HG02798 (cell line): ENCODE measurements around the gene ZNF132.
"Not testable (repeated sequence)": the region's sequence is repeated elsewhere in the genome, so short reads cannot be mapped to it uniquely, and the experiment has no call there.

Experiments used
- ATAC-seq: cut with Tn5 transposase; IDR thresholded peaks from one replicate; pipeline ENCODE4 v1.9.1; 2021; ENCODE audit warnings: mild to moderate bottlenecking; ENCODE audit not compliant: unreplicated experiment, poor library complexity

ZNF132 gene

DNA sequence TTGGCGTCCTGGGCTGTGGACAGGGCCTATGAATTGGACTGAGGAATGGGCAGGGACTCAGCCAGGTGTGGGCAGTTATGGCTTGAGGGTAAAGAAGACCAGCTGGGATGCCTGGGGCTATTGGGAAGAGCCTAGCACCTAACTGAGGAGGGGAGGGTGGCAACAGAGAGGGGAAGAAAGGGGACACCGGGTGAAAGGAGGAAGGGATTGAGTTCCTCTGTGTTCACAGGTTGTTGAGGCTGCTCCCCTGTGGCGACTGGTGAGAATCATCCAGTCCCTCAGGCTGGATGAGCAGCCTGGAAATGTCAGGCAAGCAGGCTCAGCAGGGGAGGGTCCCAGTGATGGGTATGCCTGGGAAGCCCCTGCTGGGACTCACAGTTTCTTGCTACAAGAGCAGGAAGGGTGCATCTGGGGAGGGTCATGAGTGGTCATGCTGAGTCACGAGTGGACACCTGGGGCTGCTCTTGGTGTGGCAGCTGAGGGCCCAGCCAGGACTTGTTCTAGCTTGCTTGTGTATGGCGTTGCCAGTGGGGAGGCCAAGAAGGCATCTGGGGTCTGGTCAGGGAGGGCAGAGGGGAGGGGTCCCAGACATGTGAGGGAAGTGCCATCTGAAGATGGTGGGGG, 28.4 kb upstream of the ZNF132 start:
- no peak for ATAC-seq

GRCh38 chr19:58466760-58467589, 27.0 kb upstream of the ZNF132 start, which contains the start of gene ZNF324:
ZNF324 (plus strand) TSS chr19:58467080; CDS start chr19:58469186, 2,106 bp downstream.
- peak; percentile 96 for ATAC-seq

DNA sequence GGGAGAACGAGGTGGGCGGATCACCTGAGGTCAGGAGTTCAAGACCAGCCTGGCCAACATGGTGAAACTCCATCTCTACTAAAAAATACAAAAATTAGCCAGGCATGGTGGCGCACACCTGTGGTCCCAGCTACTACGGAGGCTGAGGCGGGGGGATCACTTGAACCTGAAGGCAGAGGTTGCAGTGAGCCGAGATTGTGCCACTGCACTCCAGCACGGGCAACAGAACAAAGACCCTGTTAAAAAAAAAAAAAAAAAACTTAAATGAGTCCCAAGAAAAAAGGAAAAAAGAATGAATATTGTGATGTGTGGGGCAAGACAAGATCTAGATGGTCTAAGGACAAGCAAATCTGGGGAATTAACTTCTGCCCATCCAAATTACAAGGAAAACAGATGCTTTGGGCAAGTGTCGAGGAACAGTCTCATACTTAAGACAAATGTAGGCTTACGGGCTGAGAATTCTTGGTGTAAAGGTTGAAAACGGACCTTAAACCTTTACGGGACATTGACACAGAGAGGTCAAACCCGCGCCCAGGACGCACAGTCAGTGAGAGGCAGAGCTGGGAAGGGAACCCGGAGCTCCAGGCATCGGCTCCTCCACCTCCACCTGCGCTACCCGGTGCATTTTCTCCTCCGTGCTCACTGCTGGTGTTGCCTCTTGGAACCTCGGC, 26.3 kb upstream of the ZNF132 start:
- peak; percentile 16 for ATAC-seq

GRCh38 chr19:58460039-58460438, 20.1 kb upstream of the ZNF132 start:
- ATAC-seq, result no peak

GRCh38 chr19:58456111-58456510, 16.2 kb upstream of the ZNF132 start:
- no peak for ATAC-seq

DNA sequence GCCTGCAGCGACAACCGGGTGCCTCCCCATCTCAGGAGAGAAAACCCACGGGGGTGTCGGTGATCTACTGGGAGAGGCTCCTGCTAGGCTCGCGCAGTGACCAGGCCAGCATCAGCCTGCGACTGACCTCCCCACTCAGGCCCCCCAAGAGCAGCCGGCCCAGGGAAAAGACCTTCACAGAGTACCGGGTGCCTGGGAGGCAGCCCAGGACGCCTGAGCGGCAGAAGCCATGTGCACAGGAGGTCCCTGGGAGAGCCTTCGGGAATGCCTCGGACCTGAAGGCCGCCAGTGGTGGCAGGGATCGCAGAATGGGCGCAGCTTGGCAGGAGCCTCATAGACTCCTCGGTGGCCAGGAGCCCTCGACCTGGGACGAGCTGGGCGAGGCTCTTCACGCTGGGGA, 15.4 kb upstream of the ZNF132 start:
- ATAC-seq, result no peak

DNA sequence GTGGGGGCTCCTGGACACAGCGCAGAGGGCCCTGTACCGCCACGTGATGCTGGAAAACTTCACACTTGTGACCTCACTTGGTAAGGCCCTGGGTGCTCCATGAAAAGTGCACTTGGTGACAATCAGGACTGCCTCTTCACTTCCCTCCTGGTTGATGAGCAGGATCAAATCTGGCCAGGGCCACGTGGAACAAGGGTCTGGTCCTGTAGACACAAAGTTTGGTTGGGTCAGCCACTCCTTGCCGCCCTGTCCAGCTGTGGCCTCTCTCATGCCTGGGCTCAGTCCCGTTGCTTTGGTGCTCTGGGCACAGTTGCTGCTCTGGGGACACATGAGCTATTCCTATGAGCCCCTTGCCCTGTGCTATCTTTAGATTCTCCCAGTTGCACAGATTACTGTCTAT, 13.8 kb upstream of the ZNF132 start:
- no peak for ATAC-seq

DNA sequence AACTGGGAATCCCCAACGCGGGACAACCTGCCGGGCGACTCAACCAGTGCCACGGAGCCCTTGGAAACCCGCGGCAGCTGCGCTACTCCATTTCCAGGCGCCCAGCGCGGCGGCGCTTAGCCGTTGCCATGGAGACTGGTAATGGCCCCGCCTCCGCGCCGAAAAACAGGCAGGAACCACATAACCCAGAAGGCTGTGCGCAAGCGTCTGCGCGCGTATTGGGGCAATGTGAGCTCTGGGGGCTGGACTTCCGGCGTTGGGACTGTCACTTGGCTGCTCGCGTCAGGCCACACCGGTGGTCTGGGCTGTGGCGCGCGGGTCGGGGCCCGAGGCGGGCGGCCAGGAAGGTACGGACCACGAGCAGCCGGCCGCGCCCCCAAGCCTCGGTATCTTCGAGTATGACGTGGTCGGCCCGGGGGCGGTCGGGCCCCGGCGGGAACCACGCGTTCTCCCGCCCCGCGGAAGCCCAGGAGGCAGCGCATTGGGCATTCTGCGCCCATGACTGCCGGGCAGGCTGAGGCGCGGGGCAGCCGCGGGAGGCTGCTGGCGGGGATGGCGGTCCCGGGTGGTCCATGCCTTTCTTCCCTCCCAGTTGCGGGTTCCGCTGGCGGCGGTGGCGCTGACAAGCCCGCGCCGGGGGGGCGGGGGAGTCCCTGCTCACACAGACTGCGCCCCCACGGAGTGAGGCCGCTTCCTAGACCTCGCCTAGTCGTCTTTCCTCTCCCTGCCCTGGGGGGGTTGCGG, 11.6 kb upstream of the ZNF132 start, which contains the start of gene ZNF324B:
TSS of gene ZNF324B (plus strand) at position 265 of the 744 bp plus-strand sequence. CDS start 2,080 bp downstream, outside the sequence.
- peak; percentile 97 for ATAC-seq

- ATAC-seq, result no peak
Observed at GRCh38 chr19:58450856-58451357, 11.0 kb upstream of the ZNF132 start.

GRCh38 chr19:58449980-58450379, 10.0 kb upstream of the ZNF132 start:
- ATAC-seq, result not testable (repeated sequence)

GRCh38 chr19:58448860-58449259, 8.9 kb upstream of the ZNF132 start:
- ATAC-seq, result not testable (repeated sequence)

DNA sequence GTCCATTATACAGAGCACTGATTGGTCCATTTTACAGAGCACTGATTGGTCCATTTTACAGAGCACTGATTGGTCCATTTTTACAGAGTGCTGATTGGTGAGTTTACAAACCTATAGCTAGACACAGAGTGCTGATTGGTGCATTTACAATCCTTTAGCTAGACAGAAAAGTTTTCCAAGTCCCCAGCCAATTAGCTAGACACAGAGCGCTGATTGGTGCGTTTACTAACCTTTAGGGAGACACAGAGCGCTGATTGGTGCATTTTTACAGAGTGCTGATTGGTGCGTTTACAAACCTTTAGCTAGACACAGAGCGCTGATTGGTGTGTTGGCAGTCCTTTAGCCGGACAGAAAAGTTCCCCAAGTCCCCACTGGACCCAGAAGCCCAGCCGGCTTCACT, 3.0 kb upstream of the ZNF132 start:
- not testable (repeated sequence) for ATAC-seq

DNA sequence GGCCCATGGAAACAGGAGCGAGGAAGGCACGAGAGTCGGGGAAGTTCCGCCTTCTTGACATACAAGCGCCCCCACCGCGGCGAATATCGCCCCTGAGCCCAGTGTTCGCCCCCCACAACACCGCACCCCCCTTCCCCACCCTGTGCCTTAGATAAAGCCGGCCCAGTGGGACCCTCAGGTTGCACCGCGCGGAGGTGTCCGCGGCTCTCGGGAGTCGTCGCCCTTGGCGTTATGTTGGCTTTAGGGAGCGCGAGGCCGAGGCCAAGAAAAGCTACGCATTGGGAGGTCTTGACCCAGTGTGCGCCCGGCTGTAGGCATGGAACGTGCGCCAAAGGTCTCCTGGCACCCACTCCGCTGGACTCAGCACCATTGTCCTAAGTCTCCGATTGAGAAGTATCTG, 603 bp upstream of the ZNF132 start:
- ATAC-seq, result no peak

- ATAC-seq, result no peak
Observed at GRCh38 chr19:58434217-58434616, 5.7 kb downstream of the ZNF132 start.

- no peak for ATAC-seq
Observed at GRCh38 chr19:58429745-58430144, 10.2 kb downstream of the ZNF132 start.

DNA sequence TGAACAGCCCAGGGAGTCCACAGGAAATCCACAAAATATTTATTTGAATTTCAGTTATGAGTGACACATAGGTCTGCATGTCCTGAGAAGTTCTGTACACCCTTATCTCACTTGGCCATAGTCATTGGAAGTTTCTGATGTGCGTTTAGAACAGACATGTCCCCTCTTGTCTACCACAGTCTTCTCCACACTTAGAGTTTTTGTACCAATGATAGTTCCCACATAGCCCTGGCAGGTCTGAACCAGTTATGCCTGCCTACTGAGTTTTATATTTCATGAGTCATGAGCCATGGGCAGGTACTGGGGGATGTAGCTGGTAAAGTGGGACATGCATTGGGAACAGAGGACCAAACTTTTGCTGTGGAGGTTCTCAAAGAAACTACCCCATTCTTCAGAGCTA, 11.3 kb downstream of the ZNF132 start:
- no peak for ATAC-seq

DNA sequence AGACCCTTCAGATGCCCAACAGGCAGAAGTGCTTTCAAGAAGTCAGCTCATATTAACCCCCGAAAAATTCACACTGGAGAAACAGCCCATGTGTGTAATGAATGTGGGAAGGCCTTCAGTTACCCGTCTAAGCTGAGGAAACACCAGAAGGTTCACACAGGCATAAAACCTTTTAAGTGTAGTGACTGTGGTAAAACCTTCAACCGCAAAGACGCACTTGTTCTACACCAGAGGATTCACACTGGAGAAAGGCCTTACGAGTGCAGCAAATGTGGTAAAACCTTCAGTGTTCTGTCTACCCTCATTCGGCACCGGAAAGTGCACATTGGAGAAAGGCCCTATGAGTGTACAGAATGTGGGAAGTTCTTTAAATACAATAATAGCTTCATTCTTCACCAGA, 22.9 kb downstream of the ZNF132 start:
- ATAC-seq, result no peak

DNA sequence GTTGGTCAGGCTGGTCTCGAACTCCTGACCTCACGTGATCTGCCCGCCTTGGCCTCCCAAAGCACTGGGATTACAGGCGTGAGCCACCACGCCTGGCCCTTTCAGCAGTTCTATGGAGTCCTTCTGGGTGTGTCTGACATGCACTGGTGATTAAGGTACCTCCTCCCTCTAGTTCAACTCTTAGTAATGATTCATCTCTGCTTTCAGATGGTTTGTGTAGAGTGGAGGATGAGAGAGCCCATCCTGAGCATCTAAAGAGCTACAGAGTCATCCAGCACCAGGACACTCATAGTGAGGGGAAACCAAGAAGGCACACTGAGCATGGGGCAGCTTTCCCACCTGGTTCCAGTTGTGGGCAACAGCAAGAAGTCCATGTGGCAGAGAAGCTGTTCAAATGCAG, 23.3 kb downstream of the ZNF132 start:
- ATAC-seq, result no peak

DNA sequence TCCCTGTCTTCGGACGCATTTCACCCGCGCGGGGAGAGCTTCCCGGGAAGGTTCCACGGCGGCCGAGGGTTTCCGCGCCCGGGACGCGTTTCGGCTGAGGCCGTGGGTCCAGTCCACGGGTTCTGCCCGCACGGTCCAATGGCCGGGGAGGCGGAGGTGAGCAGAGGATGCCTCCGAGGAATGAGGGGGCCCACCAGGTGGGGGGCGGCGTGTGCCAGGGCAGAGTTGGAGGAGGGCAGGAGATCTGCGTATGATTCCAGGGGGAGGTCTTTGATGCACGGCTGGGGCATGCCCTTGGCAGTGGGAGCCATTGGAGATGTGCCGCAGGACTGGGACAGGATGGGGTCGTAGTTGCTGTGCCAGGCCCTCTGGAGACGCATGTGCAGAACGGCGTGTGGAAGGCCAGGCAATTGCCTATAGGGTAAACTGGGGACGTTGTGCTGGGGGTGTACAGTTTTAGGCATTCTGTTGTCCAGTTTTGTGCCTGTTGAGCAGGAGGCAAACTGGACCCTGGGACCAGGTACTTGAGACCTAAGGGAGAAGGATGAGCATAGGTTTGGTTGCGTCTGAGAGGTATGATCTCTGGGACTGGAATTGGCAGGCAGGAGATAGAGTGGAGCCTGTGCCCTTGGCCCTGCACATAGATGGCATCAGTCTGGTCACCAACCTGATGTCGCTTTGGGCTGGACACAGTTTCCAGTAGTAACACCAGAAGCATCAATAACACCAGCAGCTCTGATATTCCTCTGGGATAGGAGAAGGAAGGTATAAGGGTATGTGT, 30.8 kb downstream of the ZNF132 start:
- ATAC-seq, result peak; percentile 4
